C4-2B (cell line): ENCODE data around the gene NDFIP1.

Source experiments
- CTCF ChIP-seq: fragments of 450-650 bp; conservative IDR thresholded peaks from 2 replicates; pipeline ENCODE4 v1.5.1; 2017; ENCODE audit warnings: mild to moderate bottlenecking
- ZFX ChIP-seq: fragments of 450-650 bp; IDR thresholded peaks from 2 replicates; pipeline ENCODE4 v1.6.1; 2017

GRCh38 chr5:142202282-142202681, 93.7 kb downstream of the NDFIP1 start:
- no peak for TF ChIP-seq CTCF
- no peak for TF ChIP-seq ZFX
